Measurements from ENCODE around the gene ARL5B.

The ARL5B gene

DNA sequence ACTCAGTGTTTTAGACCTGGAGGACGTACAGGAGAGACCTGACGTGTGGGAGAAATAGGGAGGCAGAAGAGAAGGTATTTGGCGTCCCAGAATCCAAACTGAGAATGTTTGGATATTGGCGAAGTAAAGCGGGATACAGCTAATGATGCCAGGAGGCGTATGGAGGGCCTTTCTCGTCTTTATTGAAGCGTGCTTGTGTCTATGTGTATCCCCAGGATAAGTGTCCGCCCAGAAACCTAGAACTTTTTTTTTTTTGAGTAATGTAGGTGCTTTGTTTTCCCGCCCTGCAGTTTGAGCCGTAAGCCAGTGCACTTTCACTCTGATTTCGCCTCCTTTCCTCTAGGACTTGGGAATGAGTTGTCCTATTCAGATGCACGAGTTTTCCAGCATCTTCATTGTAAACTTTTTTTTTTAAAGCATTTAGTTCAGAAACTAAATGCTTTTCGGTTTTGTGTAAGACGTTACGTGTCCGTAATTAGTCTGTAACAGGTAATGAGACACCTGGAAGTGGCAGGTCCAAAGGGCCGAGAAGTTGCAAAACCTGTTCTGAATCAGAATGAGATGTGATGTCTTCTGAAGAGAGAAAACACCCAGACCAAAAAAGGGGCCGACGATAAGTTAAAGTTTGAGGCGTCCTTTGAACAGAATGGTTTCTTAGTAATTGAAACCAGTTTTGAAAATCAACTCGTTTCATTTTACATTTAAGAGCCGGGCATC, 746 bp downstream of the ARL5B start:
- no peak for DNase-seq

GRCh38 chr10:18660816-18661431, 1.7 kb downstream of the ARL5B start:
- no peak for DNase-seq

DNA sequence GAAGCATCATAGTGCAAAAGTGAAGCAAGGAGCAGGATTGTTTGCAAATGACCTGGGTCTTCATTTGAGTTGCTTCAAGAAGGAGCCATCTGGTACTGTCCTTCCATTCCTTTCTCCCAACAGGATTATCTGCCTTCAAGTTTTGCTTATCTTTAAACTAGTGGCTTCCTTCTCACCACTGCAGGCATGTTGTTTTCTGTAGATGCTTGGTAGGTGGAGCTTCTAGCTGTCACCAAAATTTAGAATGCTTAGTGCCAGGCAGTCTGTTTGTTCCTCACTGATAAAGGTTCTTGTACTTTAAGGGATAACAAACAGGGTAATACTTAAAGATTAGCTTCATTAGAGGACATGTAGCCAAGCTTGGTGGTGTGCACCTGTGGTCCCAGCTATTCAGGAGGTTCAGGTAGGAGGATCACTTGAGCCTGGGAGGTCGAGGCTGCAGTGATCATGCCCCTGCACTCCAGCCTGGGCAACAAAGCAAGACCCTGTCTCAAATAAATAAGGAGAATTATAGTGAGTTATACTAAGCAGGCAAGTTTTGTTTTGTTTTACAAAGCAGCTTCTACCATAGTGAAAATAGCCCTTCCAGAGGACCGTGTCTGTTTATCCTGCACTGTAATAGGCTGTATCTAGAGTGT, 5.7 kb downstream of the ARL5B start:
- DNase-seq = no peak

DNA sequence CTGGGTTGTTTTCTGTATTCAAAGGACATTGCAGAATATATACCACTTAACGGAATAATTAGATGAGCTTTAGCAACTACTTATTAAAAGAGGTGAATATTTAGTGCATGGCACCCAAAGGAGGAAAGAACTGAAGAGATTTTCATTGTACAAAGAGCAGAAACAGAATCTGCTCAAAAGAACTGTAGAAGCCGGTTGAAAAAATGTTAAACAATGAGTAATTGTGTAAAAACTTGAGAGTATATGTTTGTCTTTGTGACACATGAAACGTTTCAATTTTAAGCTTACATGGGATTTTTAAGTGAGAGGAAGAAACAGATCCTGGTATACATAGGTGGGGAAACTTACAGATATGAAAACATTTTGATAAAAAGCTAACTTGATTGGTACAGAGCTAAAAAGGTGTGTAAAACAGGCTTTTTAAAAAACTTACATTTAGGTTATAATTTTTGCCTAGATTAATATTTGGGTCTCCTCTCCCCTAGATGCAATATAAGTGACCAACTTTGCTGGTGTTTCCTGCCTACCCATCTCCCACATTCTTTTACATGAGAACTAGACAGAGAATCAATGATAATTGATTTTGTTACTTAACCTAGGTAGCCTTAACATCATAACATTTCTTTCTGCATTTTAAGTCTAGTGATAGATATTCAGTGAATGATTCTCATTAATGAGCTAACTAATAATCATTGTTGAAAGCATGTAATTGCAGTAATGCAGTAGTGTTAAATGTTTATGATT, 6.8 kb downstream of the ARL5B start:
- DNase-seq = no peak

DNA sequence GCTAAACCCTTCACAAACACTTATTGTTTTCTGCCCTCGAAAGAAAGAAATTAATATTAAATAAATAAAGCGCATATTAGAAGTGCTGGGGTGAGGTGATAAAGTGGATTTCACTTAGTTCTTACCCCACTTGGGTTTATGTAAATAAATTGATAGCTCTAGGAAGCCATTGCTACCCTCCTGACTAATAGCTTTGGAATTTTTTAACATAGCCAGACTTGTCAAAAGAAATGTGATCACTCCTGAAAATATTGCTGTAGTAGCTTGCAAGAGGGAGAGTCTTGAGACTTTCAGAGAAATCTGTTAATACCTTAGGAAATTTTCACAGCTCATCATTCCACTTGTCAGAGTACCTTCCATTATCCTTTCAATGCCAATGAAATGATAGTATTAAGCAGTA, 7.6 kb downstream of the ARL5B start:
- no peak for DNase-seq

GRCh38 chr10:18668026-18668425, 8.8 kb downstream of the ARL5B start:
- no peak for DNase-seq

- DNase-seq = no peak
Measured at GRCh38 chr10:18675086-18675801, 16.0 kb downstream of the ARL5B start.

GRCh38 chr10:18680754-18681153, 21.5 kb downstream of the ARL5B start:
- no peak for DNase-seq

DNA sequence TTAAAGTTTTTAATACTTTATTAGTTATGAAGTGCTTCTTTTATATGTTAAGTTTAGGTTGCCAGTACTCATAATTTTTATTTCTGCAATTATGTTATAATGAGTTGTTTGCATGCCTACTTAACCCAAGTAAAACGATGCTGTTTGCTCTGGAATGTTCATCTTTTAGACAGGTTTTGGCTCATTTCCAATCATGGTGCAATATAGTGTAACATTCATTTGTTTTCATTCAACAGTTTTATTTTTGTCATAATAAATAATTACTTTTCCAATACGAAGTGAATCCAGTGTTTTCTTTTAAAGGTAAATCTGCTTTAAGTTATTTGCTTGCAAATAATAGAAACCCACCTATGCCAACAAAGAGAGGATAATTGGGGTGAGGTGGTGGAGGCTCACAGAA, 22.1 kb downstream of the ARL5B start:
- no peak for DNase-seq

GRCh38 chr10:18681971-18682411, 22.8 kb downstream of the ARL5B start:
- no peak for DNase-seq

DNA sequence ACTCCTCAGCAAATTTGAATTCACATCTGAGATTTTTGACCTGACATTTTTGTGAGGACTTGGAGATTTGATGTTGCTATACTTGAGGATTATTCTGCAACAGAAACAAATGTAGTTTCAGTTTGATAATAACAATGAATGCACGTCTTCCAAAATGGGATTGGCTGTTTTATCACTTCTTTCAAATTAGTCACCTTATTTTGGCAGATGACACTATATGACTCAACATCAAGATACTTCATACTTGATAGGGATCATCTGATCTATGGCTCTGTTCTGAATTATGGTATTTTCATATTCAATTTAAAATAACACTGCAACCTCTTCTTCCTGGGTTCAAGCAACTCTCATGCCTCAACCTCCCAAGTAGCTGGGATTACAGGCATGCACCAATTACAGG, 24.2 kb downstream of the ARL5B start:
- DNase-seq = no peak

DNA sequence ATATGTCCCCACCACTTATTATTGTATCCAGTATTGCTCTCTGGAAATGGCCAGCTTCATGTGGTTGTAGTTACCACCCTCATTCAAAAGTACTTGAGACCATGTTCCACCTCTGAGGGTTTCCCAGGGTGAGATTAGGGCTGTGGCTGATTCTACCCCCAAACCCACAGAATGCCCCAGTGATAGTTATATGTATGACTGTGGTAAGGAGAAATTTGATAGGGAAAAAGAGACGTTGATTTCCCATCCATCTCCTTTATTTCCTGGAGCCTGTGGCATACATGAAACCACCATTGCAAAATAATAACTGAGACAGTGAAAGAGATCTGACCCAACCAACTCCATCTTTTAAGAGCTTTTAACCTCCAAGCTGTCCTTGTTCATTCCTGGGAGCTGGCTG, 25.2 kb downstream of the ARL5B start:
- no peak for DNase-seq

DNA sequence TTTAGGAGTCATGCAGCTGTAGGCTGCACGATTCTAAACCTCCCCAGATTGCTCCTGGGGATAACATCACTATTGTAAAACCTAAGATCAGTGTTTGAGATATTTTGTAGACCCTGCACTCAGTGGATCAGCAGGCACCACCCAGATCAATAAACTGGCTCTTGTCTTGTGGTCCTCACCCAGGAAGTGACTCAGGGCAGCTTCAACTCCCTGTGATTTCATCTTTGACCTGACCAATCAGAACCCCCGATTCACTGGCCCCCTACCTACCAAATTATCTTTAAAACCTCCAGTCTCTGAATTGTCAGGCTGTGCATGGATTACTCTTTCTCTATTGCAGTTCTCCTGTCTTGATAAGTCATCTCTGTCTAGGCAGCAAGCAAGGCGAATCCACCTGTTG, 25.7 kb downstream of the ARL5B start:
- DNase-seq = no peak

DNA sequence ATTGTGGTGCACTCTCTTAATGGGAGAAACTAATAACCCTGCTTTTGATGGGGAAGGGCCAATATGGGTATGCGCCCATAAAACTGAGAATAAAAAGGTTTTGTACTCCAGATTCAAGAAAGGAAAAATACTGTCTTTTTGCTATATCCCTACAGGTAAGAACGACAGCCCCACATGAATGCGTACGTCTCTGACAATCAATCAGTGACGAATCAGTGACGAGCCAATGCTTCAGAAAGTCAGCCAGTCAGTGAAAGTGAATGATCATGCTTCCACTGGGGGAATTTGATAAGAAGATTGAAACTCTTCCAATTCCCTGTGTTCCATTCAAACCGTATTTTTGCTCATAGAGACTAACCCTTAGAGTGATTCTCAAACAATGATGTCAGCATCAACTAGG, 26.3 kb downstream of the ARL5B start:
- DNase-seq = no peak

DNA sequence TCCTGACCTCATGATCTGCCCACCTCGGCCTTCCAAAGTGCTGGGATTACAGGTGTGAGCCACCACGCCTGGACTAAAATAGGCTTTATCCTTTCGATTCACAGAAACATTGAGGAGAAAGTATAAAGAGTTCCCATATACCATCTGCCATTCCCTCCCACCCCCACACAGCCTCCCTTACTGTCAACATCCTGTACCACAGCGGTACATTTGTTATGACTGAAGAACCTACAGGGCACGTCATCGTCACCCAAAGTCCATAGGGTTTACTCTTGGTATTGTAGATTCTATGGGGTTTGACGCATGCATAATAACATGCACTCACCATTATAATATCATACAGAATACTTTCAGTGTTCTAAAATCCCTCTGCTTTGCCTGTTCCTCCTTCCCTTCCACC, 28.0 kb downstream of the ARL5B start:
- DNase-seq = no peak

- DNase-seq = no peak
Measured at GRCh38 chr10:18687706-18688105, 28.5 kb downstream of the ARL5B start.

GRCh38 chr10:18689498-18689897, 30.3 kb downstream of the ARL5B start:
- no peak for DNase-seq

DNA sequence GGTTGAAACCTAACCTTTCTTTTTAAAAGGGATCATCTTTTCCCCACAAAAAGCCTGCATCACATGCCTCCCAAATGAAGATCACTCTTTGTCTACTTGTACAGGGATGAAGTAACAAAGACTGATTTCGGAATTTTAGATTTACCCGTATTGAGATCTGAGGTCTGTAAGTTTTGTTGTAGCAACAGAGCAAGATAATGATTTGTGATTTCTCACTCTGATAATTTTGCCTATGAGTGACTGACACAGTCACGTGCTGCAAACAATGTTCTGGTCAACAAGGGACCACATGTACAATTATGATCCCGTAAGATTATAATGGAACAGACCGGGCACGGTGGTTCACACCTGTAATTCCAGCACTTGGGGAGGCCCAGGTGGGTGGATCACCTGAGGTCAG, 31.3 kb downstream of the ARL5B start:
- no peak for DNase-seq

DNA sequence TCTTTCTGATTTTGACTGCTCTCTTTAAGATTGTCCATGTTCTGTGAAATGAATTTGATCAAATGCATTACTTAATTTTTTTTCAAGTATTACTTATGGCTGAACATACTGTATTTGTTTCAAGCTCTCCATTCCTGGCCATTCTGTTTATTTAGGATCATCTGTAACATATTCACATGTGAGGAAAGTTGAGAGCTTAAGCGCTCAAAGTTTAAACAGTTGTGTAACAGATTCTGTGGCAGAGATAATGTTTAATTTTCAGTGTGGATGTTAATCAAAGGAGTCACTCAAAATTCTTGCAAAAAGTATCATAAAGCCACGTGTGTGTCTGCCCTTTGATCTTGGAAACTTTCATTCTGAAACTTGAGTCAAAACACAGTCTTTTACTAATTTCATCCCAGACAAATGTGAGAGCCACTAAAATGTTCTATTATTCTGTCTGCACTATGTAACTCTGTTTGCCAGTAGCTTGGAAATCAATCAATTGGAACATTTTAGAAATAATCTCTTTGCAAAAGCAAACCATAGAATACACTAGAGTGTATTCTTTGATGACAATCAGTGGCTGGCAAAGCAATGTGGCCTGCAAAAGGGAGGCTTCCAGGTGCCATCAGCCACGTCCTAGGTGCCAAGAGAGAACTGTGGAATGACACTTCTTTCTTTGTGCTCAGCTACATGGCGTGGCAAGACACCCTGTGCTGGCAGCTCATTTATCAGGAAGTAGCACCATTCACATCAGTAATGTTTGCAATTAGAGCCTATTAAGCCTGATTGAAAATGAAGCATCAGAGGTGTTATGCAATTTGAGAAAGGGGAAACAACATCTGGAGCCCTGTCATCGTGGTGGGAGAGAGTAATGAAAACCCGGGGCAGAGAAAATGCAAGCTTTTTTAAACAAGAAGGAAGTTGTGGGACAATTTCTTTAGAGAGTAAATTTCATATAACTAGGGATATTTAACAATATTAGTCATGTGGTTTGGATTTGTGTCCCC, 40.9 kb downstream of the ARL5B start:
- DNase-seq = no peak

DNA sequence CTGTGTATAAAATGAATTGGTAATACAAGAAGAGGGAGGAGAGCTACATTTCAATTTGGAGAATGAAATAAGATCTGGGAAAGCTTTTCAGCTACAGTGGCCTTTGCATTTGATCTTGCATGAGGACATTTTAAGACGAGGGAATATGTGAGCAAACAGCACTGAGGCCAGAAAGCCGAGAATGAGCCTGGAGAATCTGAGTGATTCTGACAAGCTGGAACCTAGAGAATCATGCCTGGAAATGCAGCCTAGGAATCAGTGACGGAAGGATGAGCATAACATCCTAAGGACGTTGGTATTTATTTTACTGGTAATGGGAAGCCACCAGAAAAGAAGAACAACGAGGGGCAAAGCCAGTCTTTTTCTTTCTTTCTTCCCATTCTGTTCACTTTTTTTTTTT, 44.3 kb downstream of the ARL5B start:
- no peak for DNase-seq

DNA sequence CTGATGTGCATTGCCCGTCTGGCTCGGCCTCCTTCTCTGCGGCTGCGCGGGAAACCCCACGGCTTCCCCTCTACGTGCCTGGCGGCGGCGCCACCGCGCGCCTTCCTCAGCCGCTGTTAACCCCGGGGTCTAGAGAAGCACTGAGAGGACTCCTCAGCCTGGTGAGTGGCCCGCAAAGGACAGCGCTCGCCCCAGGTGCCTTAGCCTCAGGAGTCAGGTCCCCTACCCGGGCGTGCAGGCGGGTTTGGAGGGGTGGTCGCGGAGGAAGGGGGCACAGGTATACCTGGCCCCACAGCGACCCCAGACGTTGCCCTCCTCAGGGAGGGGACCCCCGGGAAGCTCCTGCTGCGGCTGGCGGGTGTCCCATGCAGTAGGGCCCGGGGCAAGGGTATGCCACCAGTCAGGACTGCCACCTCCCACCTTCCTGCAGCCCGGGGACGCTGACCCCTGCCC, 51.0 kb downstream of the ARL5B start:
- no peak for DNase-seq

GRCh38 chr10:18713077-18713476, 53.8 kb downstream of the ARL5B start:
- no peak for DNase-seq

Data from activated gamma-delta T cell treated with Interleukin-2 at 50 U/mL for 16 hours (primary cell).